NCI-H1092 (cell line): ENCODE measurements around the gene CD19.
"Not testable (repeated sequence)": the region's sequence is repeated elsewhere in the genome, so short reads cannot be mapped to it uniquely, and the experiment has no call there.

Experiments
- DNase-seq: peaks from one replicate; lab custom pipeline; 2025; lab: John Stamatoyannopoulos, UW

The CD19 gene

GRCh38 chr16:28910086-28911031 is 21.4 kb upstream of the CD19 start:
- DNase-seq = peak; percentile 13

- no peak for DNase-seq
Observed at GRCh38 chr16:28912558-28912957, 19.2 kb upstream of the CD19 start.

GRCh38 chr16:28913946-28914724 is 17.6 kb upstream of the CD19 start:
- no peak for DNase-seq

GRCh38 chr16:28915181-28915580 is 16.6 kb upstream of the CD19 start:
- DNase-seq = no peak

GRCh38 chr16:28917095-28917494 is 14.7 kb upstream of the CD19 start:
- no peak for DNase-seq

- DNase-seq = no peak
Observed at GRCh38 chr16:28918698-28919097, 13.1 kb upstream of the CD19 start.

- DNase-seq = no peak
Observed at GRCh38 chr16:28923231-28923587, 8.6 kb upstream of the CD19 start.

GRCh38 chr16:28923652-28924398 is 7.9 kb upstream of the CD19 start:
- DNase-seq = no peak

GRCh38 chr16:28924399-28924761 is 7.4 kb upstream of the CD19 start:
- DNase-seq = no peak

GRCh38 chr16:28924762-28925385 is 6.9 kb upstream of the CD19 start, which contains the start of gene RABEP2:
Gene RABEP2, minus strand, starts transcription at chr16:28925238. Its CDS starts 75 bp downstream, at chr16:28925163.
- DNase-seq = peak; percentile 90

GRCh38 chr16:28925386-28926228 is 6.2 kb upstream of the CD19 start:
- no peak for DNase-seq

- not testable (repeated sequence) for DNase-seq
Observed at GRCh38 chr16:28926284-28926683, 5.5 kb upstream of the CD19 start.

- DNase-seq = no peak
Observed at GRCh38 chr16:28927815-28928214, 4.0 kb upstream of the CD19 start.

GRCh38 chr16:28930203-28930602 is 1.6 kb upstream of the CD19 start:
- DNase-seq = no peak

- DNase-seq = no peak
Observed at GRCh38 chr16:28930652-28931051, 1.1 kb upstream of the CD19 start.

GRCh38 chr16:28932339-28933141 is 769 bp downstream of the CD19 start:
- DNase-seq = no peak

GRCh38 chr16:28933171-28933570 is 1.4 kb downstream of the CD19 start:
- no peak for DNase-seq

- DNase-seq = no peak
Observed at GRCh38 chr16:28935346-28935745, 3.6 kb downstream of the CD19 start.

GRCh38 chr16:28935924-28936783 is 4.4 kb downstream of the CD19 start:
- DNase-seq = peak; percentile 18
